GM19452 (cell line): Measurements from ENCODE around the gene NRROS.
"Not testable (repeated sequence)": the region's sequence is repeated elsewhere in the genome, so short reads cannot be mapped to it uniquely, and the experiment has no call there.

Source experiments
- ATAC-seq: cut with Tn5 transposase; IDR thresholded peaks from one replicate; pipeline ENCODE4 v1.9.1; 2021; ENCODE audit not compliant: unreplicated experiment

NRROS gene

DNA sequence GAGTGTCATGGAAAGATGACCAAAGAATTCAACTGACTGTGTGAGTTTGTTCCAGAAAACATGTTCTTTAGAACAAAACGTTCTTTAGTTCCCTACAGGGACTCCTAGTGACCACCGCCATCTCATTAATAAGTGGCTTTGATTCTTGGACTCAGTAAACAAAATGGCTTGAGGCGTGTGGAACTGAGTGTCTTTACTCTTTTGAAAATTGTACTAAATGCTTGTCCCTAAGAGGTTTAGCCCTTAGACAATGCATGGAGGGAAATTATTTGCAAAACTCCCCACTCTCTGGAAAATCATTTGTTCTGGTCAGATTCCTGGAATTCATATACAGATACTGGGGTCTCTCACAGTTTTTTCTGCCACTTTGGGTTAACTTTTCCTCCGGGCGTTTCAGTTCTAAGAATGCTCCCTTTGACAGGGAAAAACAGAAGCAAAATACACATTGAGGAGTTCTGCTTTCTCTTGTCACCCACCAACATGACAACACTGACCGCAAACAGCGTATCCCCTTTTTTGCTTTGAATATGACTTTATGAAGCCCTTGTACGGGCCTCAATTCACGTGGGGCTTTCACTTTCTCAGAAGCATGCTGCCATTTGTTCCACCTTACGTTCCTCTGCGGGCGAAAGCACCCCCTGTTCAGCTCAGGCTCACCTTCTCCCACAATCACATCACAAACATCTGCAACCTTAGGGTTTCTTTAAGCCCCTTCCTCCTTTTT is 15.3 kb upstream of the NRROS start:
- ATAC-seq = no peak

DNA sequence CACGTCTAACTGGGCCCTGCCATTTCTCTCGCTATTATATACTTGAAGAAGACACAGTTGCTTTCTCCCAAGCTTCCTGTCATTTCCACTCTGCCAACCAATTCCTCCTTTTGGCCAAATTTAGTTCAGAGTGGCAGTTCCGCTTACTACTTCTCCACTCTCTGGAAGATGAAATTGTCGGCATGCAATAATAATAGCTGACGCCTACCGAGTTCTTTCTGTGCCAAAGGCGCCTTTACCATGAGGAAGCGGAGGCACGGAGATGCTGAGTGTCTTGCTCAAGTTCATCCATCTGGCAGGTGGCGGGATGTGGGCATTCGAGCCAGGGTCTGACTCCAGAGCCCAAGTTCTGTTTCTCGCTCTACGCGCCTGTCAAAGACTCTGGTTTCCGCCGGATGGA is 14.6 kb upstream of the NRROS start:
- ATAC-seq = no peak

DNA sequence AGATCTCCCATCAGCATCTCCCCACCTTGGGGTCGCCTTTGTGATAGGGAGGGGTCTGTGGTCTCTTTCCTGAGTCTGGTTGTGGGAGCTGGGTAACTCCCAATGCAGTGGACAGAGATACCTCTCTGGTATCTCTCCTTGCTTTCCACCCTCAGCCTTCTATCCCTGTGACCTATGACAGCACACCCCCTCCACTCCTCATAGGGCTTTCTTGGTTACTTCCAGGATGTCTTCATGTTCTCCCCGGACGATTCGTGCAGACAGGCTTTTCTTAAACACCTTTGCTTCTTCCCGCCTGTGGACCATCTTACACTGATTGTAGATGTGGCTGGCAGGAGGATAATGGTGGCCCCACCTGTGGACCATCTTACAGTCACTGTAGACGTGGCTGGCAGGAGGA is 14.2 kb upstream of the NRROS start:
- ATAC-seq = no peak

DNA sequence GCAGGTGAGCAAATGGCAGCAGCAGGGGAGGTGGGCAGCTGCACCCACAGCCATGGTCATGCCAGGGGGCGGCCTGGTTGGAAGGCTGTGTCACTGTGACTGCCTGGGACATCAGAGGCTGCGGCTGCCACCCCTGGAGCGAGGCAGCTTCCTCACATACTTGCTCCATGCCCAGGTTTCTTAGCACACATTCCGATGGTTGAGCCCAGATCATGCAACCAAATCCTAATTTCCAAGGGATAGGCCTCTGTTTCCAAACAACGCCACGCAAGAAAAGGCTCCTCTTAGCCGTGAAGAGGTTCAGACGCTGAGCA is 11.6 kb upstream of the NRROS start:
- no peak for ATAC-seq

DNA sequence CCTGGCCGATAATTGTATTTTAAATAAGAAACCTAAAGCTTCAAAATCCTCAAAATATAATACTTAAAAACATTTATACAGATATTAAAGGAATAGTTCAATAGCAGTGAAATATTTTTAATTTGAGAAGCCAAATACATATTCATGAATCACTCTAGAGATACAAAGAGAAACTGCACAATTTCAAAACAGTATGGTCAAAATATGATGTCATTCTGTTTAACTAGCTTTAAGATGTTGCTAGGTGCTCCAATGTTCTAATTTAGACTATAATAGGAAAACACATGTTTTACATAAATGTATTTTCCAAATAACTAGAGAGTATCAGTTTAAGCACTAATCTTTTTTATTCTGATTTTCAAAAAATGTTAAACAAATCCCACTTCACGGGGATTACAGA is 10.3 kb upstream of the NRROS start:
- no peak for ATAC-seq

DNA sequence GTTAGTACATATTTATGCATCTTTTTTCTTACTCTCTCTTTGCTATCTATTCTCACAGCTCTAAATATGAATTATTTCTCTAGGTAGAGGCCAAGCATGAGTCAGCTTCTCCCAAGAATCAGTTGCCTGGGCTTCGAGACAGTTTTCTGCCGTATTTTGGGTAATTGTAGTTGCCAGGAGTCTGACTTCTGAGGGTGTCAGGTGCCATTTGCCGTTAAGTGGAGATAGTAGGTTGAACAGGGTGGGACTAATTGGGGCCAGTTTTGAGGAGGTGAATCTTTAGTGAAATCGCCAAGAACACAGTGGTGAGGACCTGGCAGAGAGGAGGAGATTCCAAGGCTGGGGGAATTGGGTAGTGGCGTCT is 7.8 kb upstream of the NRROS start:
- no peak for ATAC-seq

DNA sequence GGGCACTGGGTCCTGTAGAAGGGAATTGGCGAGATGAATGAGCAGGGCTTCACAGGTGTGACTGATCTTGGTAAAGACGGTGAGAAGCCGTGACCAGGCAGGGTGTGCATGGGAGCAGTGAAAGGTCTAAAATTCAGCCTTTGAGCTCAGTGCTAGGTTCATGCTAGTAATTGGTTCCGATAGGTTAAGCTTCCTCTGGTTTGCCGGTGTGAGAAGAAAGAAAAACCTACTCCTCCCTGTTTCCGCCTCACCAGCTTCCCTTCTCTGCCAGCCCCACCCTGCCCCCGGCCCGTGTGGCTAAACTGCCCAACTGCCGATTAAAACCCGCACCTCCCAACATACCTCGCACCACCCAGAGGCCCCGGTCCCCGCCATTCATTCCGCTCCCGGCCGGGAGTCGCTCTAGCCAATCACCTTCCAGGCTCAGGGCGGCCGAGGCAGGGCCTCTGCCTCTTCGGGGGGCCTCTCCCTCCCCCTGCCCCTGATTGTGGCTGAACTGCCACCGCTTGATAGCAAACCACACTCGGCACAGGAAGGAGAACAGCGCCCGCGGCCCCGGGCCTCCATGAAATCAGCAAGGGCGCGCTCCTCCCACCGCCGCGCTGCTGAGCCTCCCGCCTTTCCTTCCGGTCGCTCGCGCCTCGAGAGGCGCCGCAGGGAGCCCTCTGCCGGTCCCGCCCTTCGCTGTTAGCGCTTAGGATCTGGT is 7.3 kb upstream of the NRROS start:
- peak; percentile 81 for ATAC-seq

DNA sequence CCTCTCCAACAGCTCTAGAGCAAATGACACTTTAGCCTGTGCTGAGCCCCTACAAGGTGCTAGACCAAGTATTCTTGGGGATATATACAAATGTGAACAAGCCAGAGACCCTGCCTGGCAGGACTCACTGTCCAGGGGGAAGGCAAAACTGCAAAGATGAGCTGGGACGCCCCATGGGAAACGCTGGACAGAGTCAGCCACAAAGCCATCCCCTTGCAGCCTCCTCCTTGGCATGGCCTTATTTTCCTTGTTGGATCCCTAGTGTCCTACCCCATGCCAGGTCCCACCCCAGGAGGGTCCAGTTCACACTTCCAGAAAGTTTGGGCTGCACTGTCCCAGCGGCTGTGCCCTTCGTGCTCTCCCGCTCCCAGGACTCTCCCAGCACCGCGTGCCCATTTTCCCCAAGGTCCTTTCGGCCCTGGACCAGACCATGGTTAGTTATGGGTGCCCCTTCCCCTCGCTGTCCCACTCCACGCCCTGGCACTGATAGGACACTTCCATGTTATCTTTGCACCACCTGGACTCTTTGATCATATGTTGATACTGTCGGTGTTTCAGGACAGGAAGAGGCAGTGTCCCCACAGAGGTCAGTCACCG is 5.8 kb upstream of the NRROS start:
- ATAC-seq = no peak

DNA sequence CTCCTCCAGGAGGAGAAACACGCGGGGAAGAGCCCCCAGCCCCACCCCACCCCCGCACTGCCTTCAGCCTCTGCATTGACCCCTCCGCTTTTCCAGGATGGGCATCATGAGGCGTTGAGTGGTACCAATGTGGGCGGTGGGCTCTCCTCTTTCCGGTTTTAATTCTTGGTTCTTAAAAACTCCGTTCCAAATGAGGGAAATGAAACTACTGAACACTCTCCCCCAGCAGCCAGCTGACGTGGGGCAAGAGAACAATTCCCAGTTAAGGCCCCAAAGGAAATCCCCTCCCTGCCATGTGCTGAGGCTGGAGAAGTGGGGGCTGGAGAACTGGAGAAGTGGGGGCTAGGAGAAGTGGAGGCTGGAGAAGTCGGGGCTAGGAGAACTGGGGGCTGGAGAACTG is 5.3 kb upstream of the NRROS start:
- no peak for ATAC-seq

DNA sequence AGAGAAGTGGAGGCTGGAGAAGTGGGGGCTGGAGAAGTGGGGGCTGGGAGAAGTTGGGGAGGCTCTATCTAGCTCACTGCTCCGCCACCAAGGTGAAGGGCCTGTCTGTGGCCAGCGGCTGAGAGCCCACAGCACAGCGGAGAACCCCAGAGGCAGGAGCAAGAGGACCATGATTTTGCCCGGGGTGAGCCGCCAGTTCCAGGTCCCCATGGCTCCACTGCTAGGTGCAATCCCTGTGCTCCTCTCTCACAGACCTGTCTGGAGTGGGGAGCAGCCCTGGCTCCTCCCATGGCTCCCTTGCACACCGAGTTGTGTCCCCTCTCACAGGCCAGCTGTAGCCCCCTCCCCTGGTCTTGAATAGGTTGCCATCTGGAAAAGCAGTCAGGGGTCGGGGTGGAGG is 4.7 kb upstream of the NRROS start:
- no peak for ATAC-seq

DNA sequence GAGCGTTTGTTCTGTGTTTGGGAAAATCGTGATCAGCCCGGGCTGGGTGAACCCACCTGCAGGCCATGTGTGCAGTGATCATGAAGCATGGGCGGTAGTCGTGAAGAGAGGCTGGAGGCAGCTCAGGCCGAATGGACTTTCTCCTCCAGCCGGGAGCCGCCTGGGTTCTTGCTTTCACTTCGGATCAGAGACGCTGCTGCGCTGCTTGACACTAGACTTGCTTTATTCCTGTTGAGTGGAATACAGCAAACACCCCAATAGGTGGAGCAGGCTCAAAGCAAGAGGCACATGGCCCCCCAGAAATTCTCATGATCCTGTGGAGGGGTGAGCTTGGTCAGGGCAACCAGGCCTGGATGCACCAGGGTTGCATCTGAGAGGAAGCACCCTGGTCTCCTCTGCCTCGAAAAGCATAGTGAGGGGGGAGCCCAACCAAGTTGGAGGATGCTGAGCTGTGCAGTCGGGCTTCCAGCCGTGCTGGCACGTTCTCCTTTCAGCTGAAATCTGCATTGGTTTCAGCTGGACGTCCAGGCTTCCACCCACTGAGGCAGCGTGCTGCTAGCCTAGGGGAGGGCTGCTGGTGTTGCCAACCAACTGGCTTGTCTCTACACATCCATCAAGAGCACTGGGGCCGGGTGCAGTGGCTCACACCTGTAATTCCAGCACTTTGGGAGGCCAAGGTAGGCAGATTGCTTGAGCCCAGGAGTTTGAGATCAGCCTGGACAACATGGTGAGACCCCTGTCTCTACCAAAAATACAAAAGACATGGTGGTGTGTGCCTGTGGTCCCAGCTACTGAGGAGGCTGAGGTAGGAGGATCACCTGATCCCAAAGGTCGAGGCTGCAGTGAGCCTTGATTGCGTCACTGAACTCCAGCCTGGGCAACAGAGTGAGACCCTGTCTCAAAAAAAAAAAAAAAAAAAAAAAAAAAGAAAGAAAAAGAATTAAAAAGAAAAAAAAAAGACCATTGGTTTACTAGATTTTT is 2.8 kb upstream of the NRROS start:
- ATAC-seq = no peak

DNA sequence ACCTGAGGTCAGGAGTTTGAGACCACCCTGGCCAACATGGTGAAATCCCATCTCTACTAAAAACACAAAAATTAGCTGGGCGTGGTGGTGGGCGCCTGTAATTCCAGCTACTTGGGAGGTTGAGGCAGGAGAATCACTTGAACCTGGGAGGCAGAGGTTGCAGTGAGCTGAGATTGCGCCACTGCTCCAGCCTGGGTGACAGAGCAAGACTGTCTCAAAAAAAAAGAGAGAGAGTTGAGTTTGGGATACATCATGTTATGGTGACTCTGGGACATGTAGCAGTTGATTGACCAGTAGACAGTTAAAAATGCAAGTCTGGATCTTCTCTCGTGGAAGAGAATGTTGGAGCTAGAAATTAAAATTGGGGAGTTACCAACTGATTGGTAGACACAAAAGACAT is 1.6 kb upstream of the NRROS start:
- ATAC-seq = not testable (repeated sequence)

DNA sequence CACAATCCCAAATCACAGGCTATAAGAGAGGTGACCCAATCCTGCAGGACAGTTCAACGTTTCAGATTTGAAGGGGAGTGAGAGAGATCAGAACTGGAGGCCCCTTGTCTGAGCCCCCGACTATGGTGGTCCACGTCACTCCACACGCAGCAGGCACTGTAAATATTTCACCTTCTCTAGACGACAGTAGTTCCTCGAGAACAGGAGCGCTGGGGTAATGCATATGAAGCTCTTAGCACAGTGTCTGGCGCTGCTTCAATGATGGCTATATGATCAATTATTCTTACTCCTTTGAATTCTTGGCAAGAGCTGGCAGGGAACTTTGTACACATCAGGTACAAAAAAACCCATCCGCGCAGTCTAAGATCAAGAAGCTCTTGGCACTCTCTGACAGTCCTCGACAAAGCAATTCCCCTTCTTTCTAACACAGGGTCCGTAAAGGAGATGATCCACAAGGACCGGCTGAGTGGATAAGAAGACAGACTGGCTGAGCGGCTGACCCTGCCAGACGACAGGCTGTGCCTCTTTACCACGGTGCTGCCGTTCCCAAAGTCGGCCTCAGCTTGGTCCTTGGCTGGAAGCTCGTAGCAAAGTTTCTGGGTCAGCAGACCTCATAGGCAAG is 522 bp upstream of the NRROS start:
- ATAC-seq = no peak

DNA sequence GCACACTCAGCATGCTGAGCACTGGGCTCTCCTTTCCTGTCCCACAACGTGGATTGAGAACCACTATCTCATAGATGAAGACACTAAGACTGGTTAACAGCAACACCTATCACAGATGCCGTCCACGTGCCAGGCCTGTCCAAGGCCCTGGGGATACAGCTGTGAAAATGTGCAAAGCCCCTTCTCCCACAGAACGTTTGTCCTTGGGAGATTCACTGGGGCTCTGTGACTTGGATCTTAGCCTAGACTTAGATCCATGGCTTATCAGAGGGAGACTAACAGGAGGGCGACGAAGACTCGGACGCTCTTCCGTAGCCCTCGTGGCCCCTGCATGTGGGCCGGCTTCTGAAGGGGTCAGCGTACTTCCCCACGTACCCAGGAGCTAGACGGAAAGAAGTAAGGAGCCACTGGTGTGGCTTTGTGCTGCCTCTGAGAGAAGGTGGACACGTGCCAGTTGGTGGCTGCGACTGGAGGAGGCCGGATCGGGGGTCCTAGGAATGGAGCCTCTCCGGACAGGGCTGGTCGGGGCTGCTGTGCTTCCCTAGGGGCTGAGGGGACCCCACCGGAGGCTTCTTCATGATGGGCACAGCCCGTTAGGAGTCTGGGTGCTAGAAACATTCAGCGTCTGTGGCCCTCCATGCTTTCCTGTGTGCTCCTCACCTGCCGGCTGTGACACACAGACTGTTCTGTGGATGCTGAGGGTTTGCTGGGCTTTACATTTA is 964 bp downstream of the NRROS start:
- ATAC-seq = no peak

DNA sequence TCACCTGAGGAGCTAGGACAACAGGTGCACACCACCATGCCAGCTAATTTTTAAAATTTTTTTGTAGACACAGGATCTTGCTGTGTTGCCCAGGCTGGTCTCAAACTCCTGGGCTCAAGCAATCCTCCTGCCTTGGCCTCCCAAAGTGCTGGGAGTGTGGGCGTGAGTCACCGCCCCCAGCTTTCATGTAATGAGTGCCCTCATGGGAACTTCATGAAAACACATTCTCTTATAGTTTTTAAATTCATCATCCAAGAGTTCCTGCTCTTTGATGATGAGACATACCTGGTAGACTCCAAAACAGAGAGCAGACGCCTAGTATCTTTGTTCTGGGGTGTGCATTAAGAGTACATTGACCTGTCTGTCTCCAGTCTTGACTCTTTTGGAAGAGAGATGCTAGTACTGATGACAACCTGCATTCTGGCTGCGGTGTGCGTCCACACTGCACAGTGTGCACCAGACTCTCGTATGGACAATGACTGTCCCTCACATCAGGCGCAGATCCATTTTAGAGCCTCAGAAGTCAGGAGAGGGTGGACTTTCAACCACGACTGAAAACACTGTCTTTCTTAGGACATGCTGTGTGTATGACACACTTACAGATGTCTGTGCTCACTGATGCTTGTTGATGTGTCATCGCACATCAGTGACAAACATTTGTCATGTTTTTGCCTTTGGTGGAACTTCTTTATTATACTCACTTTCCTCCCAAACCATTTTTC is 2.0 kb downstream of the NRROS start:
- ATAC-seq = no peak

DNA sequence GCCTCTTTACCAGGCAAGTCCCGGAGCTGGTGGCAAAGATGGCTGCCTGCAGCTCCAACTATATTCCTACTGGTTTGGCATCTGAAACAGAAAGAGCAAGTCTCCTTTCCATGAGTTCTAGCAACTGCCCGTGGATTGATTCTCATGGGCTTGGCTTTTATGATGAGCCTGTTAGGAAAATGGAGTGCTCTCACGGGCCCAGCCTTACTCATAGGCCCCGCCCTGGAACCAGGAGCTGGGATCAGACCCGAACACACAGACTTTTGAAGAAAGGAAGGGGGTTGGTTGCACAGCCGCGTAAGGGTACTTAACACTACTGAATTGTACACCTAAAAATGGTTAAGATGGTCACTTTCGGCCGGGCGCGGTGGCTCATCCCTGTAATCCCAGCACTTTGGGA is 2.9 kb downstream of the NRROS start:
- ATAC-seq = no peak

DNA sequence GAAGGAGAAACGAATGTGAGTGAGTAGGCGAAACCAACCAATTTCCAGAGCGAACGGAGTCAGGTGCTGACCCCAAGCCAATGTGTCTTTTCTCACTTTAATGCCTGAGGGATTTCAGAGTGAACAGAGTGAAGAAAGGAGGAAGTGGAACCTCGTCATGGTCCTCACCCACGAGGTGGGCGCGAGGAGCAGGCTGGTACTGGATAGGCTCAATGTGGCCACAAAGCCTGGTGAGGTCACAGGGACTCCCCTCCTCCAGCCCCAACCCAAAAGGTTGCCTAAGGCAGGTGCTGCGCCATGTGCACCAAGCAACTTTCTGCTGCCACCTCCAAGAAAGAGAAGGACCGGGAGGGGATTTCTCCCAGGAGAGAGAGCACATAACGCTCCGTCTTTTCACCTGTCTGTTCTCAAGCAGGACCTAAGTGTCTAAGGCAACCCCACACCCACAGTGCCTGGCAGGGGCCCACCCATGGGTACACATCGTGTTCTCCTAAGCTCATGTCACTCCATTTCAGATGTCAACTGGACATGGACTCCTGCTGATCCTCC is 3.8 kb downstream of the NRROS start:
- peak; percentile 73 for ATAC-seq

DNA sequence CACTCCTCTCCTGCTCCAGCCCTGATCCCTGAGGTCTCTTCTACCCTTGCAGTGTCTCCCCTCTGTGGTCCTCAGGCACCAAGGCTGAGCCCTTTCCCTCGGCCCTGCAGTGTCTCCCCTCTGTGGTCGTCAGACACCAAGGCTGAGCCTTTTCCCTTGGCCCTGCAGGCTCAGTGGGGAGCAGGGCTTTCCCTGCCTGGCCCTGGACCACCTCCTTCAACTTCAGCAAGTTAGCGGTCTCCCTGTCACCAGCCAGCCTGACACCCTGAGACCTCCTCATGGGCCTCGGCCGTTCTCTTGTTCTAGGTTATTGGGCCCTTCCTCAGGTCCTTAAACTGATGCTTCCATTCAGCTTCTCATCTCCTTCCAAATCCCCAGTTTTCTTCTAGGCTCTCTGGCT is 4.3 kb downstream of the NRROS start:
- no peak for ATAC-seq

DNA sequence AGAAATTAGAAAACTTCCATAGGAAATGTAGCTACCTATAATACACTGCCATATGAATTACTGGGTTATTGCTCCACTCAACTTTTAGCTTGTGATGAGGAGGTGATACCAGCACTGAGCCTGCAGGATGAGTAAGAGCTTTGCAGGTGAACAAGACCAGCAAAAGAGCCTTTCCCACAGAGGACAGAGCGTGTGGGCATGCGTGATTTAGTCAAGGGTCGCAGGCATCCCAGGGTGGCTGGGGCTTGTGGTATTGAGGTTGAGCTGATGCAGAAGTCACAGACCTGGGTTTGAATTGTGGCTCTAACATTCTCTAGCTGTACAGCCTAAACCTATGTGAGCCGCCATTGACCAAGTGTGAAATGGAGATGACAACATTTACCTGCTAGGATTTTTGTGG is 5.6 kb downstream of the NRROS start:
- no peak for ATAC-seq
